HG02759 (cell line): ENCODE data around the gene IFI44L.
A peak's percentile ranks its signal among the peaks of the same experiment; 100 is the strongest.

Experiments used
- ATAC-seq: cut with Tn5 transposase; IDR thresholded peaks from one replicate; pipeline ENCODE4 v1.9.1; 2021; ENCODE audit warnings: mild to moderate bottlenecking, moderate library complexity; ENCODE audit not compliant: unreplicated experiment

The IFI44L gene

GRCh38 chr1:78687315-78687714 is 67.1 kb downstream of the IFI44L start:
- ATAC-seq: no peak

GRCh38 chr1:78687914-78688313 is 67.7 kb downstream of the IFI44L start:
- ATAC-seq: peak; percentile 32

GRCh38 chr1:78688697-78689096 is 68.4 kb downstream of the IFI44L start:
- no peak for ATAC-seq

GRCh38 chr1:78690516-78690915 is 70.3 kb downstream of the IFI44L start:
- no peak for ATAC-seq

- no peak for ATAC-seq
These were observed 71.9 kb downstream of the IFI44L start for GRCh38 chr1:78691995-78692747.
